Uterus (tissue), 2 donors: ENCODE data around the gene PIGM.

ENCODE experiments used
- POLR2A ChIP-seq, 2 donors: fragments of 450-650 bp; IDR thresholded peaks; one replicate each; pipeline ENCODE4 v1.6.1; 2016; ENCODE audit warnings: antibody characterized with exemption in 2 of 2, mild to moderate bottlenecking in 1 of 2, moderate library complexity in 1 of 2
- TF ChIP-seq, protein P1 (sequence below), 4 experiments: fragments of 200-600 bp in 2 of 4; fragments of 450-650 bp in 2 of 4; sonication (generic) in 2 of 4; IDR thresholded peaks; one replicate each; pipeline ENCODE4 v1.5.1; 2016 to 2019; ENCODE audit warnings: antibody characterized with exemption in 4 of 4, mild to moderate bottlenecking in 2 of 4, moderate library complexity in 1 of 4

- TF ChIP-seq, protein P1, sequence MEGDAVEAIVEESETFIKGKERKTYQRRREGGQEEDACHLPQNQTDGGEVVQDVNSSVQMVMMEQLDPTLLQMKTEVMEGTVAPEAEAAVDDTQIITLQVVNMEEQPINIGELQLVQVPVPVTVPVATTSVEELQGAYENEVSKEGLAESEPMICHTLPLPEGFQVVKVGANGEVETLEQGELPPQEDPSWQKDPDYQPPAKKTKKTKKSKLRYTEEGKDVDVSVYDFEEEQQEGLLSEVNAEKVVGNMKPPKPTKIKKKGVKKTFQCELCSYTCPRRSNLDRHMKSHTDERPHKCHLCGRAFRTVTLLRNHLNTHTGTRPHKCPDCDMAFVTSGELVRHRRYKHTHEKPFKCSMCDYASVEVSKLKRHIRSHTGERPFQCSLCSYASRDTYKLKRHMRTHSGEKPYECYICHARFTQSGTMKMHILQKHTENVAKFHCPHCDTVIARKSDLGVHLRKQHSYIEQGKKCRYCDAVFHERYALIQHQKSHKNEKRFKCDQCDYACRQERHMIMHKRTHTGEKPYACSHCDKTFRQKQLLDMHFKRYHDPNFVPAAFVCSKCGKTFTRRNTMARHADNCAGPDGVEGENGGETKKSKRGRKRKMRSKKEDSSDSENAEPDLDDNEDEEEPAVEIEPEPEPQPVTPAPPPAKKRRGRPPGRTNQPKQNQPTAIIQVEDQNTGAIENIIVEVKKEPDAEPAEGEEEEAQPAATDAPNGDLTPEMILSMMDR (IDR thresholded peaks at IDR 0.05) = no peak
- TF ChIP-seq POLR2A (IDR thresholded peaks at IDR 0.05) = no peak
Measured at GRCh38 chr1:160071289-160071688, 39.5 kb upstream of the PIGM start.
